IMR-90 (cell line): ENCODE data around the gene YPEL5. TPM values are rescaled to one million over a fixed set of nuclear protein-coding genes. Genes with fewer than 3 reads are reported as not detected.
"Not testable (repeated sequence)": the region's sequence is repeated elsewhere in the genome, so short reads cannot be mapped to it uniquely, and the experiment has no call there.

Experiments
- ATAC-seq: fragments of 200-7000 bp; cut with Tn5 transposase; 2 replicates; pipeline ENCODE4 v1.9.1; 2020; ENCODE audit warnings: low read depth, mild to moderate bottlenecking, moderate library complexity
- BruUV-seq: library from RNA; stranded (reverse); fragments of 400-500 nt; replicated peaks from 2 replicates; lab custom pipeline; 2021; lab: Mats Ljungman, UMichigan
- CTCF ChIA-PET: fragments of 300-600 bp; formaldehyde crosslinking; extraction: SDS; loops from one replicate; lab custom pipeline; 2021; ENCODE audit warnings: antibody characterized with exemption; lab: Yijun Ruan, JAX
- POLR2A ChIA-PET: fragments of 300-600 bp; sonication (Branson Sonifier 250); formaldehyde crosslinking; loops from one replicate; lab custom pipeline; 2022; ENCODE audit warnings: antibody characterized with exemption; ENCODE audit not compliant: unreplicated experiment; lab: Charles Lee
- DNase-seq: peaks from one replicate; pipeline ENCODE4 v3.0.0; 2013
- H2AFZ ChIP-seq: replicated peaks from 2 replicates; pipeline ENCODE3; 2013; ENCODE audit warnings: low read length, mild to moderate bottlenecking; ENCODE audit not compliant: poor library complexity
- H2AK5ac ChIP-seq: 2 replicates; pipeline ENCODE4 v1.6.1; 2013; ENCODE audit warnings: low read depth, low read length, inconsistent platforms
- H2AK9ac ChIP-seq: replicated peaks from 2 replicates; pipeline ENCODE3; 2013; ENCODE audit warnings: mild to moderate bottlenecking, low read depth, low read length, moderate library complexity; ENCODE audit not compliant: poor library complexity
- H2BK120ac ChIP-seq: 2 replicates; pipeline ENCODE4 v1.6.1; 2013; ENCODE audit warnings: low read depth, low read length, inconsistent platforms
- H2BK15ac ChIP-seq: 3 replicates; pipeline ENCODE4 v1.6.1; 2013; ENCODE audit warnings: low read depth, low read length, inconsistent platforms
- H2BK20ac ChIP-seq: 2 replicates; pipeline ENCODE4 v1.6.1; 2013; ENCODE audit warnings: low read depth, mild to moderate bottlenecking, inconsistent platforms, low read length, moderate library complexity
- H2BK5ac ChIP-seq: 2 replicates; pipeline ENCODE4 v1.6.1; 2013; ENCODE audit warnings: mild to moderate bottlenecking, low read depth, low read length, inconsistent platforms; ENCODE audit not compliant: poor library complexity, severe bottlenecking
- H3K14ac ChIP-seq: replicated peaks from 2 replicates; pipeline ENCODE4 v1.6.1; 2013; ENCODE audit warnings: low read depth, low read length, inconsistent platforms
- H3K18ac ChIP-seq: 2 replicates; pipeline ENCODE4 v1.6.1; 2013; ENCODE audit warnings: low read depth, low read length, control low read depth
- H3K23ac ChIP-seq: 2 replicates; pipeline ENCODE4 v1.6.1; 2013; ENCODE audit warnings: low read depth, low read length, inconsistent platforms
- H3K27ac ChIP-seq: 2 replicates; pipeline ENCODE4 v1.5.1; 2013; ENCODE audit warnings: mild to moderate bottlenecking, control low read depth, low read length; ENCODE audit not compliant: insufficient read depth
- H3K27me3 ChIP-seq: 2 replicates; pipeline ENCODE4 v1.6.1; 2013; ENCODE audit warnings: low read length; ENCODE audit not compliant: control insufficient read depth, insufficient read depth
- H3K36me3 ChIP-seq: 2 replicates; pipeline ENCODE4 v1.6.1; 2013; ENCODE audit warnings: low read length, mixed read lengths; ENCODE audit not compliant: control insufficient read depth, insufficient read depth
- H3K4ac ChIP-seq: 2 replicates; pipeline ENCODE4 v1.6.1; 2013; ENCODE audit warnings: low read depth, low read length, inconsistent platforms
- H3K4me1 ChIP-seq: 2 replicates; pipeline ENCODE4 v1.6.1; 2013; ENCODE audit warnings: low read length, mixed read lengths; ENCODE audit not compliant: control insufficient read depth, insufficient read depth
- H3K4me2 ChIP-seq: 2 replicates; pipeline ENCODE4 v1.6.1; 2013; ENCODE audit warnings: low read depth, mild to moderate bottlenecking, control low read depth, low read length, moderate library complexity
- H3K4me3 ChIP-seq: 2 replicates; pipeline ENCODE4 v1.5.1; 2013; ENCODE audit warnings: low read depth, mild to moderate bottlenecking, control low read depth, low read length, moderate library complexity; ENCODE audit not compliant: insufficient read depth
- H3K56ac ChIP-seq: 2 replicates; pipeline ENCODE4 v1.6.1; 2013; ENCODE audit warnings: low read length, inconsistent platforms; ENCODE audit not compliant: insufficient read depth; ENCODE audit errors: extremely low read depth
- H3K79me1 ChIP-seq, 2 experiments: 2 replicates each; pipeline ENCODE4 v1.6.1; 2013; ENCODE audit warnings: low read length in 2 of 2, inconsistent platforms in 1 of 2, low read depth in 1 of 2
- H3K9ac ChIP-seq: 2 replicates; pipeline ENCODE4 v1.6.1; 2013; ENCODE audit warnings: low read depth, low read length, control low read depth
- H3K9me1 ChIP-seq: 2 replicates; pipeline ENCODE4 v1.6.1; 2013; ENCODE audit warnings: low read length, inconsistent platforms; ENCODE audit not compliant: insufficient read depth
- H3K9me3 ChIP-seq: 2 replicates; pipeline ENCODE4 v1.6.1; 2013; ENCODE audit warnings: low read length; ENCODE audit not compliant: control insufficient read depth, insufficient read depth
- H4K20me1 ChIP-seq: 2 replicates; pipeline ENCODE4 v1.6.1; 2013; ENCODE audit warnings: low read length, inconsistent platforms; ENCODE audit not compliant: insufficient read depth
- H4K5ac ChIP-seq: 2 replicates; pipeline ENCODE4 v1.6.1; 2013; ENCODE audit warnings: mild to moderate bottlenecking, low read depth, low read length, control low read depth
- H4K8ac ChIP-seq, 2 experiments: 2 replicates each; pipeline ENCODE4 v1.6.1; 2013; ENCODE audit warnings: low read depth in 2 of 2, low read length in 2 of 2, control low read depth in 1 of 2, inconsistent platforms in 1 of 2
- H4K91ac ChIP-seq: 2 replicates; pipeline ENCODE4 v1.6.1; 2013; ENCODE audit warnings: low read depth, low read length, inconsistent platforms; ENCODE audit not compliant: insufficient read depth
- CEBPB ChIP-seq: IDR thresholded peaks from 2 replicates; pipeline ENCODE4 v1.6.1; 2012; ENCODE audit warnings: low read depth, low read length, improper control_type of control experiment
- CTCF ChIP-seq: conservative IDR thresholded peaks from 2 replicates; pipeline ENCODE4 v1.5.1; 2012; ENCODE audit warnings: mild to moderate bottlenecking, low read depth, low read length, improper control_type of control experiment
- MXI1 ChIP-seq: IDR thresholded peaks from 2 replicates; pipeline ENCODE4 v1.6.1; 2012; ENCODE audit warnings: low read depth, mild to moderate bottlenecking, low read length, moderate library complexity, borderline replicate concordance
- RCOR1 ChIP-seq: IDR thresholded peaks from 2 replicates; pipeline ENCODE4 v1.6.1; 2012; ENCODE audit warnings: mild to moderate bottlenecking, low read length, improper control_type of control experiment; ENCODE audit not compliant: insufficient replicate concordance
- WGBS, 2 experiments: methylation state at CpG; one replicate each; pipeline versions ENCODE4 v1.1.5 to v1.1.7; 2013; ENCODE audit warnings: missing lambda C conversion rate in 2 of 2; ENCODE audit not compliant: insufficient read length in 1 of 2; ENCODE audit errors: extremely low coverage in 2 of 2; 5-methylcytosine and 5-hydroxymethylcytosine counted together
- dilution Hi-C: fragments of 300-500 bp; cut with HindIII; formaldehyde crosslinking; loops from one replicate; pipeline ENCODE4 v1.14.3; 2018; ENCODE audit warnings: low sequenced_read_pairs; ENCODE audit not compliant: unreplicated experiment
- in situ Hi-C: fragments of 300-500 bp; cut with MboI; formaldehyde crosslinking; loops from 3 replicates; pipeline ENCODE4 v1.14.3; 2019; ENCODE audit warnings: low sequenced_read_pairs, inconsistent platforms, mixed read lengths
- intact Hi-C: fragments of 100-400 bp; cut with micrococcal nuclease; formaldehyde crosslinking; loops from 2 replicates; pipeline ENCODE4 v1.10.0; 2022
- polyA plus RNA-seq, 3 experiments: library from polyadenylated mRNA; depleted of rRNA; stranded (reverse); fragments of >200 nt; gene quantifications; 2 replicates each; pipeline ENCODE4 v1.2.3, GENCODE V29; 2012; ENCODE audit warnings: low replicate concordance in 1 of 3
- total RNA-seq: library from RNA; depleted of rRNA; stranded (reverse); fragments of >200 nt; gene quantifications from 2 replicates; pipeline ENCODE4 v1.2.3, GENCODE V29; 2012

Gene YPEL5
- total and polyA plus RNA-seq, 2 of the 4 experiments (the other 2 are of a cell fraction) = 40.7 to 62.6 TPM

- Histone ChIP-seq H3K9me3 (no peaks in the 10 kb centered on the region), H4K8ac (no peak overlapping the region), H3K27me3 (peaks cover 10% of the 10 kb centered on the region), H3K56ac (no peak overlapping the region), H3K4me1 (no peaks in the 10 kb centered on the region), H2AK9ac (no peak overlapping the region), H4K20me1 (no peaks in the 10 kb centered on the region), H2BK15ac (no peak overlapping the region), H3K4ac (no peak overlapping the region), H2BK120ac (no peak overlapping the region), H3K9me1 (no peaks in the 10 kb centered on the region), H3K9ac (no peak overlapping the region), H2BK5ac (no peak overlapping the region), H3K4me3 (no peak overlapping the region), H4K91ac (no peak overlapping the region), H4K5ac (no peak overlapping the region), H2AFZ (no peak overlapping the region), H3K4me2 (no peak overlapping the region), H3K27ac (no peak overlapping the region), H3K36me3 (no peaks in the 10 kb centered on the region), H3K79me1 (no peaks in the 10 kb centered on the region), H3K23ac (no peak overlapping the region), H2BK20ac (no peak overlapping the region), H3K18ac (no peak overlapping the region; the same call in 1 of the 2 replicates), H3K14ac (no peak overlapping the region; the same call in 1 of the 2 replicates), H2AK5ac (no peak overlapping the region)
- POLR2A ChIA-PET = no interaction called here
- CTCF ChIA-PET = no interaction called here
- intact Hi-C loops = no loop called here
- ATAC-seq (no peak), DNase-seq (no peak)
- dilution Hi-C loops = no loop called here
- in situ Hi-C loops = no loop called here
- WGBS, 2 experiments = 93% methylated on average over 3 of the region's 10 CpGs; no CpG with 5 or more reads in 1 of the 2 experiments
- no peak for TF ChIP-seq RCOR1
- TF ChIP-seq CTCF = no peak
- no peak for TF ChIP-seq CEBPB
- TF ChIP-seq MXI1 = no peak
- BruUV-seq = no TSS peak
Measured at GRCh38 chr2:30098266-30099005, 48.4 kb upstream of the YPEL5 start.

- H3K27ac ChIP-seq, H2AK9ac ChIP-seq, H4K8ac ChIP-seq, in situ Hi-C loops, H3K23ac ChIP-seq, H3K36me3 ChIP-seq, H2BK120ac ChIP-seq, H3K9me1 ChIP-seq, CTCF ChIA-PET, H2AFZ ChIP-seq, H4K20me1 ChIP-seq, H3K4me3 ChIP-seq, H3K14ac ChIP-seq, intact Hi-C loops, POLR2A ChIA-PET, H4K5ac ChIP-seq, H3K4me2 ChIP-seq, H3K18ac ChIP-seq, H3K9me3 ChIP-seq, H3K9ac ChIP-seq, H3K4me1 ChIP-seq, H2AK5ac ChIP-seq, H2BK15ac ChIP-seq, H2BK20ac ChIP-seq, H4K91ac ChIP-seq, ATAC-seq, H3K4ac ChIP-seq, H3K79me1 ChIP-seq, H3K56ac ChIP-seq, H2BK5ac ChIP-seq, BruUV-seq, dilution Hi-C loops: not testable (repeated sequence)
- peak; percentile 35 for DNase-seq
- H3K27me3 ChIP-seq = peaks cover 10% of the 10 kb centered on the region
- no CpG with 5 or more reads among the region's 1 CpG for WGBS, 2 experiments
Measured at GRCh38 chr2:30099366-30099765, 47.4 kb upstream of the YPEL5 start.
